Neural cell (in vitro differentiated cells): ENCODE data around the gene CDC23. TPM values are rescaled to one million over a fixed set of nuclear protein-coding genes. Genes with fewer than 3 reads are reported as not detected.
A peak's percentile ranks its signal among the peaks of the same experiment; 100 is the strongest.
"Not testable (repeated sequence)": the region's sequence is repeated elsewhere in the genome, so short reads cannot be mapped to it uniquely, and the experiment has no call there.

ENCODE experiments used
- H2AFZ ChIP-seq: fragments of 200-600, 300-800 bp; sonication (generic), shearing (Covaris generic); 2 replicates; pipeline ENCODE4 v1.6.0; 2014; ENCODE audit warnings: low read depth, mild to moderate bottlenecking, antibody characterized with exemption, low read length, moderate library complexity
- H3F3A ChIP-seq: fragments of 200-600 bp; shearing (Covaris generic); 2 replicates; pipeline ENCODE4 v1.6.1; 2016; ENCODE audit warnings: mild to moderate bottlenecking, moderate library complexity, mixed read lengths, antibody characterized with exemption, low read length; ENCODE audit not compliant: insufficient read depth, poor library complexity, severe bottlenecking
- H3K27ac ChIP-seq: fragments of 200-600, 300-800 bp; sonication (generic), shearing (Covaris generic); 2 replicates; pipeline ENCODE4 v1.5.1; 2014; ENCODE audit warnings: mild to moderate bottlenecking, low read length, moderate library complexity
- H3K27me3 ChIP-seq: fragments of 300-800, 200-600 bp; sonication (generic), shearing (Covaris generic); 2 replicates; pipeline ENCODE4 v1.6.0; 2014; ENCODE audit warnings: mild to moderate bottlenecking, low read depth, low read length, moderate library complexity; ENCODE audit not compliant: insufficient read depth
- H3K36me3 ChIP-seq: fragments of 300-800, 200-600 bp; sonication (generic), shearing (Covaris generic); 2 replicates; pipeline ENCODE4 v1.5.1; 2014; ENCODE audit warnings: mild to moderate bottlenecking, antibody characterized with exemption, low read length, moderate library complexity; ENCODE audit not compliant: insufficient read depth
- H3K4me2 ChIP-seq: fragments of 300-800, 200-600 bp; sonication (generic), shearing (Covaris generic); 2 replicates; pipeline ENCODE4 v1.6.0; 2014; ENCODE audit warnings: mild to moderate bottlenecking, low read length
- H3K4me3 ChIP-seq: fragments of 300-800, 200-600 bp; sonication (generic), shearing (Covaris generic); 2 replicates; pipeline ENCODE4 v1.5.1; 2014; ENCODE audit warnings: mild to moderate bottlenecking, low read length, moderate library complexity
- H3K79me2 ChIP-seq: fragments of 200-600 bp; shearing (Covaris generic); replicated peaks from 2 replicates; pipeline ENCODE4 v1.6.0; 2014; ENCODE audit warnings: mild to moderate bottlenecking, low read length, moderate library complexity; ENCODE audit not compliant: insufficient read depth
- H3K9ac ChIP-seq: fragments of 300-800, 200-600 bp; sonication (generic), shearing (Covaris generic); 2 replicates; pipeline ENCODE4 v1.6.1; 2016; ENCODE audit warnings: mild to moderate bottlenecking, low read length, mixed read lengths
- H3K9me2 ChIP-seq: fragments of 200-600 bp; shearing (Covaris generic); 2 replicates; pipeline ENCODE4 v1.6.1; 2016; ENCODE audit warnings: mild to moderate bottlenecking, low read length, mixed read lengths; ENCODE audit not compliant: insufficient read depth
- H3K9me3 ChIP-seq: fragments of 200-600, 300-800 bp; sonication (generic), shearing (Covaris generic); 2 replicates; pipeline ENCODE4 v1.6.1; 2016; ENCODE audit warnings: mild to moderate bottlenecking, mixed run types, low read length, moderate library complexity, mixed read lengths
- H4K20me1 ChIP-seq: fragments of 200-600 bp; shearing (Covaris generic); 2 replicates; pipeline ENCODE4 v1.6.1; 2016; ENCODE audit warnings: mild to moderate bottlenecking, mixed run types; ENCODE audit not compliant: insufficient read depth
- EP300 ChIP-seq: fragments of 450-650 bp; conservative IDR thresholded peaks from 2 replicates; pipeline ENCODE4 v1.6.1; 2014; ENCODE audit warnings: antibody characterized with exemption, mild to moderate bottlenecking, moderate library complexity; ENCODE audit not compliant: poor library complexity, severe bottlenecking
- EZH2 ChIP-seq: fragments of 200-600, 300-800 bp; shearing (Covaris generic), sonication (generic); IDR thresholded peaks from 2 replicates; pipeline ENCODE4 v1.6.1; 2014; ENCODE audit warnings: antibody characterized with exemption, low read length, borderline replicate concordance, mild to moderate bottlenecking; ENCODE audit not compliant: insufficient read depth, poor library complexity, severe bottlenecking
- MXI1 ChIP-seq: fragments of 450-650 bp; conservative IDR thresholded peaks from 2 replicates; pipeline ENCODE4 v1.6.1; 2014; ENCODE audit warnings: antibody characterized with exemption, mild to moderate bottlenecking; ENCODE audit not compliant: poor library complexity, severe bottlenecking
- POLR2AphosphoS5 ChIP-seq: IDR thresholded peaks from 2 replicates; pipeline ENCODE4 v1.6.1; 2012
- RAD21 ChIP-seq: fragments of 450-650 bp; conservative IDR thresholded peaks from 2 replicates; pipeline ENCODE4 v1.6.1; 2014; ENCODE audit warnings: antibody characterized with exemption, mild to moderate bottlenecking, moderate library complexity
- REST ChIP-seq: IDR thresholded peaks from 2 replicates; pipeline ENCODE4 v1.6.1; 2012; ENCODE audit warnings: borderline replicate concordance
- SMC3 ChIP-seq: fragments of 450-650 bp; conservative IDR thresholded peaks from 2 replicates; pipeline ENCODE4 v1.6.1; 2014; ENCODE audit warnings: antibody characterized with exemption, mild to moderate bottlenecking, moderate library complexity; ENCODE audit not compliant: poor library complexity
- TAF1 ChIP-seq: IDR thresholded peaks from 2 replicates; pipeline ENCODE4 v1.6.1; 2012; ENCODE audit warnings: low read depth
- polyA plus RNA-seq: library from polyadenylated mRNA; depleted of rRNA; stranded (reverse); fragments of >200 nt; gene quantifications from 2 replicates; pipeline ENCODE4 v1.2.3, GENCODE V29; 2014
- TF ChIP-seq, protein P1 (sequence below): fragments of 450-650 bp; IDR thresholded peaks from 2 replicates; pipeline ENCODE4 v1.5.1; 2014; ENCODE audit warnings: antibody characterized with exemption, mild to moderate bottlenecking, moderate library complexity; ENCODE audit not compliant: poor library complexity, severe bottlenecking

Gene CDC23
- polyA plus RNA-seq, 1 donor from 2014 or later: 52.9 TPM

- H2AFZ ChIP-seq, H3K4me3 ChIP-seq, H3K27me3 ChIP-seq, H3K9me2 ChIP-seq, H3K4me2 ChIP-seq, H3K79me2 ChIP-seq, H3K27ac ChIP-seq, H3K36me3 ChIP-seq, H4K20me1 ChIP-seq, H3K9ac ChIP-seq, H3K9me3 ChIP-seq, H3F3A ChIP-seq: not testable (repeated sequence)
- TF ChIP-seq POLR2AphosphoS5: peak; percentile 68
Observed at GRCh38 chr5:138247800-138248199, 34.7 kb upstream of the CDC23 start.

DNA sequence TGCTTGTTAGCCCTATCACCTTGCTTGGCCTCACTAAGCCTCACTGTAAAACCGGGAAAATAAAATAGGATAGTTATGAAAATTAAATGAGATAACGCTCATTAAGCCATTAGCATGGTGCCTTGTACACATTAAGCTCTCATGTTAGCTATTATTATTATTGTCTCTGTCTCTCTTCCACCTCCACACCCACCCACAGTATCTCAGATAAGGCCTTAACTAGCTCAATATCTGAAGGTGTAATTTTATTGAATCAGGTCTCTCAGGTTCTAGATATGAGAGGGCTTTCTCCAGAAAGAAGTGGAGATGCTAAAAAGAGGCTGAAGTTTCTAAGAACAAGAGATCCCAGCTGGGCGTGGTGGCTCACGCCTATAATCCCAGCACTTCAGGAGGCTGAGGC is 33.7 kb upstream of the CDC23 start:
- Histone ChIP-seq H3K9me2 (no peaks in the 10 kb centered on the region), H3K9me3 (no peaks in the 10 kb centered on the region), H3K4me3 (no peak overlapping the region), H3K27ac (no peak overlapping the region), H3F3A (no peaks in the 10 kb centered on the region), H4K20me1 (no peaks in the 10 kb centered on the region), H3K27me3 (peaks cover 18% of the 10 kb centered on the region), H3K36me3 (no peaks in the 10 kb centered on the region), H3K9ac (no peak overlapping the region), H3K4me2 (no peak overlapping the region), H2AFZ (no peak overlapping the region), H3K79me2 (no peaks in the 10 kb centered on the region)
- no peak for TF ChIP-seq POLR2AphosphoS5
- TF ChIP-seq EZH2: no peak
- TF ChIP-seq TAF1: no peak
- TF ChIP-seq SMC3: no peak
- TF ChIP-seq EP300: no peak
- TF ChIP-seq, protein P1, sequence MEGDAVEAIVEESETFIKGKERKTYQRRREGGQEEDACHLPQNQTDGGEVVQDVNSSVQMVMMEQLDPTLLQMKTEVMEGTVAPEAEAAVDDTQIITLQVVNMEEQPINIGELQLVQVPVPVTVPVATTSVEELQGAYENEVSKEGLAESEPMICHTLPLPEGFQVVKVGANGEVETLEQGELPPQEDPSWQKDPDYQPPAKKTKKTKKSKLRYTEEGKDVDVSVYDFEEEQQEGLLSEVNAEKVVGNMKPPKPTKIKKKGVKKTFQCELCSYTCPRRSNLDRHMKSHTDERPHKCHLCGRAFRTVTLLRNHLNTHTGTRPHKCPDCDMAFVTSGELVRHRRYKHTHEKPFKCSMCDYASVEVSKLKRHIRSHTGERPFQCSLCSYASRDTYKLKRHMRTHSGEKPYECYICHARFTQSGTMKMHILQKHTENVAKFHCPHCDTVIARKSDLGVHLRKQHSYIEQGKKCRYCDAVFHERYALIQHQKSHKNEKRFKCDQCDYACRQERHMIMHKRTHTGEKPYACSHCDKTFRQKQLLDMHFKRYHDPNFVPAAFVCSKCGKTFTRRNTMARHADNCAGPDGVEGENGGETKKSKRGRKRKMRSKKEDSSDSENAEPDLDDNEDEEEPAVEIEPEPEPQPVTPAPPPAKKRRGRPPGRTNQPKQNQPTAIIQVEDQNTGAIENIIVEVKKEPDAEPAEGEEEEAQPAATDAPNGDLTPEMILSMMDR: no peak
- TF ChIP-seq MXI1: no peak
- no peak for TF ChIP-seq RAD21
- TF ChIP-seq REST: no peak

GRCh38 chr5:138246334-138246733 is 33.2 kb upstream of the CDC23 start:
- Histone ChIP-seq H3K4me2 (no peak overlapping the region), H3K9ac (no peak overlapping the region)

More at GRCh38 chr5:138246334-138246733, 33.2 kb upstream of the CDC23 start:
- TF ChIP-seq POLR2AphosphoS5 (no peak), REST (no peak), EP300 (no peak), SMC3 (no peak), MXI1 (no peak), TAF1 (no peak), RAD21 (no peak), EZH2 (no peak)
- TF ChIP-seq, protein P1: no peak
- no peaks in the 10 kb centered on the region for H3K79me2 ChIP-seq
- H3K27ac ChIP-seq: no peak overlapping the region
- H2AFZ ChIP-seq: no peak overlapping the region
- H3K9me3 ChIP-seq: no peaks in the 10 kb centered on the region
- no peak overlapping the region for H3K4me3 ChIP-seq
- H3F3A ChIP-seq: no peaks in the 10 kb centered on the region
- peaks cover 23% of the 10 kb centered on the region for H3K27me3 ChIP-seq
- no peaks in the 10 kb centered on the region for H3K9me2 ChIP-seq
- no peaks in the 10 kb centered on the region for H4K20me1 ChIP-seq
- H3K36me3 ChIP-seq: no peaks in the 10 kb centered on the region
